CD4-positive, CD25-positive, alpha-beta regulatory T cell (primary cell): ENCODE results near the gene SAXO1. TPM values are rescaled to one million over a fixed set of nuclear protein-coding genes. Genes with fewer than 3 reads are reported as not detected.

Experiments
- ATAC-seq, 2 donors: fragments of 150-1000 bp; cut with Tn5 transposase; one replicate each; pipeline ENCODE4 v1.10.0; 2021; ENCODE audit warnings: low read depth in 2 of 2, moderate number of reproducible peaks in 2 of 2, moderate library complexity in 1 of 2
- DNase-seq, 3 donors: peaks; one replicate each; pipeline versions ENCODE4 v3.0.0 to v3.0.0-alpha.2; 2012 to 2022; ENCODE audit warnings: mixed read lengths in 1 of 3
- H3K27ac ChIP-seq: one replicate; pipeline ENCODE4 v1.7.0; 2013; ENCODE audit warnings: mild to moderate bottlenecking, low read length; ENCODE audit not compliant: insufficient read depth, poor library complexity, severe bottlenecking
- H3K27me3 ChIP-seq: one replicate; pipeline ENCODE4 v1.7.0; 2013; ENCODE audit warnings: low read length; ENCODE audit not compliant: control insufficient read depth, insufficient read depth
- H3K36me3 ChIP-seq: one replicate; pipeline ENCODE4 v1.7.0; 2013; ENCODE audit warnings: mild to moderate bottlenecking, low read length, moderate library complexity; ENCODE audit not compliant: control insufficient read depth, insufficient read depth
- H3K4me1 ChIP-seq: 2 replicates; pipeline ENCODE4 v1.7.0; 2013; ENCODE audit warnings: mild to moderate bottlenecking, low read length; ENCODE audit not compliant: insufficient read depth, control insufficient read depth, poor library complexity, severe bottlenecking
- H3K4me3 ChIP-seq: one replicate; pipeline ENCODE4 v1.7.0; 2013; ENCODE audit warnings: low read depth, mild to moderate bottlenecking, low read length, moderate library complexity
- H3K9me3 ChIP-seq, 2 experiments: 1 replicate in 1 of 2; 2 replicates in 1 of 2; pipeline ENCODE4 v1.7.0; 2013; ENCODE audit warnings: low read length in 2 of 2, mild to moderate bottlenecking in 1 of 2, moderate library complexity in 1 of 2; ENCODE audit not compliant: control insufficient read depth in 2 of 2
- H3K27ac Mint-ChIP-seq, 3 donors: one replicate each; pipeline ENCODE4 v1.8.0; 2020 to 2022; ENCODE audit warnings: mild to moderate bottlenecking in 3 of 3, mixed read lengths in 3 of 3, moderate library complexity in 2 of 3
- H3K27me3 Mint-ChIP-seq: one replicate; pipeline ENCODE4 v1.8.0; 2022; ENCODE audit warnings: mild to moderate bottlenecking, mixed read lengths
- H3K36me3 Mint-ChIP-seq: one replicate; pipeline ENCODE4 v1.8.0; 2020; ENCODE audit warnings: mixed read lengths
- H3K4me1 Mint-ChIP-seq, 4 donors: one replicate each; pipeline ENCODE4 v1.8.0; 2020 to 2022; ENCODE audit warnings: mixed read lengths in 4 of 4, mild to moderate bottlenecking in 1 of 4
- H3K4me3 Mint-ChIP-seq, 4 donors: one replicate each; pipeline ENCODE4 v1.8.0; 2020 to 2022; ENCODE audit warnings: mild to moderate bottlenecking in 4 of 4, mixed read lengths in 4 of 4, moderate library complexity in 3 of 4
- H3K9me3 Mint-ChIP-seq, 7 donors: one replicate each; pipeline ENCODE4 v1.8.0; 2020 to 2022; ENCODE audit warnings: mixed read lengths in 7 of 7, mild to moderate bottlenecking in 3 of 7, moderate library complexity in 2 of 7
- polyA plus RNA-seq, 4 donors: library from polyadenylated mRNA; unstranded; fragments of 300-500 nt; fragmentation: Illumina TruSeq; gene quantifications; one replicate each; pipeline ENCODE4 v1.2.3, GENCODE V29; 2021
- total RNA-seq: library from RNA; stranded (reverse); gene quantifications from one replicate; pipeline ENCODE4 v1.2.3, GENCODE V29; 2022

The SAXO1 gene
- total and polyA plus RNA-seq, 5 donors from 2014 or later, result 0.03 to 0.30 (median 0.10) TPM; not detected in 2

- Mint-ChIP-seq H3K27ac (peak overlapping the region in 1 of 3 donors; percentile 34), H3K9me3 (no peaks in the 10 kb centered on the region), H3K4me1 (no peaks in the 10 kb centered on the region), H3K4me3 (no peak overlapping the region), H3K27me3 (no peaks in the 10 kb centered on the region), H3K36me3 (no peaks in the 10 kb centered on the region)
- H3K27ac ChIP-seq, result no peak overlapping the region
- ATAC-seq, result no peak
- no peaks in the 10 kb centered on the region for H3K27me3 ChIP-seq
- H3K36me3 ChIP-seq, result no peaks in the 10 kb centered on the region
- H3K4me3 ChIP-seq, result no peak overlapping the region
- H3K4me1 ChIP-seq, result no peaks in the 10 kb centered on the region
- H3K9me3 ChIP-seq, result no peaks in the 10 kb centered on the region
- DNase-seq, result no peak
Observed at GRCh38 chr9:18921366-18922075, 111.5 kb downstream of the SAXO1 start.

- no peak for ATAC-seq
- Mint-ChIP-seq H3K9me3 (peaks cover 0 to under 1% (median 0%) of the 10 kb centered on the region in 7 donors), H3K27ac (no peak overlapping the region), H3K4me3 (no peak overlapping the region), H3K36me3 (no peaks in the 10 kb centered on the region), H3K27me3 (no peaks in the 10 kb centered on the region), H3K4me1 (no peaks in the 10 kb centered on the region)
- Histone ChIP-seq H3K27ac (no peak overlapping the region), H3K36me3 (no peaks in the 10 kb centered on the region), H3K27me3 (no peaks in the 10 kb centered on the region), H3K9me3 (no peaks in the 10 kb centered on the region), H3K4me3 (no peak overlapping the region), H3K4me1 (no peaks in the 10 kb centered on the region)
- DNase-seq, result no peak
Observed at GRCh38 chr9:18920141-18921084, 112.6 kb downstream of the SAXO1 start.

GRCh38 chr9:18911714-18912342 lies 121.2 kb downstream of the SAXO1 start:
- Mint-ChIP-seq H3K36me3 (no peaks in the 10 kb centered on the region), H3K27ac (no peak overlapping the region), H3K9me3 (peaks cover 0 to 4% (median 0%) of the 10 kb centered on the region in 7 donors), H3K4me3 (no peak overlapping the region), H3K27me3 (peaks cover 4% of the 10 kb centered on the region), H3K4me1 (no peaks in the 10 kb centered on the region)
- Histone ChIP-seq H3K4me3 (no peak overlapping the region), H3K27ac (no peak overlapping the region), H3K9me3 (no peaks in the 10 kb centered on the region), H3K27me3 (no peaks in the 10 kb centered on the region), H3K36me3 (no peaks in the 10 kb centered on the region), H3K4me1 (no peaks in the 10 kb centered on the region)
- ATAC-seq (no peak), DNase-seq (no peak)

- Histone ChIP-seq H3K27ac (no peak overlapping the region), H3K9me3 (no peaks in the 10 kb centered on the region), H3K36me3 (no peaks in the 10 kb centered on the region), H3K4me1 (no peaks in the 10 kb centered on the region), H3K27me3 (no peaks in the 10 kb centered on the region), H3K4me3 (no peak overlapping the region)
- no peak for ATAC-seq
- no peak overlapping the region for H3K27ac Mint-ChIP-seq
- H3K9me3 Mint-ChIP-seq, result peaks cover 0 to 4% (median 0%) of the 10 kb centered on the region in 7 donors
- H3K27me3 Mint-ChIP-seq, result peaks cover 4% of the 10 kb centered on the region
- H3K36me3 Mint-ChIP-seq, result no peaks in the 10 kb centered on the region
- DNase-seq, result no peak
- no peaks in the 10 kb centered on the region for H3K4me1 Mint-ChIP-seq
- no peak overlapping the region for H3K4me3 Mint-ChIP-seq
Observed at GRCh38 chr9:18910916-18911315, 122.1 kb downstream of the SAXO1 start.

GRCh38 chr9:18910435-18910834 lies 122.6 kb downstream of the SAXO1 start:
- Histone ChIP-seq H3K27ac (no peak overlapping the region), H3K4me1 (no peaks in the 10 kb centered on the region), H3K4me3 (no peak overlapping the region), H3K9me3 (no peaks in the 10 kb centered on the region), H3K36me3 (no peaks in the 10 kb centered on the region), H3K27me3 (no peaks in the 10 kb centered on the region)
- Mint-ChIP-seq H3K4me3 (no peak overlapping the region), H3K27me3 (peaks cover 4% of the 10 kb centered on the region), H3K36me3 (no peaks in the 10 kb centered on the region), H3K9me3 (peaks cover 0 to 4% (median 0%) of the 10 kb centered on the region in 7 donors), H3K27ac (no peak overlapping the region), H3K4me1 (no peaks in the 10 kb centered on the region)
- ATAC-seq (no peak), DNase-seq (no peak)

GRCh38 chr9:18909140-18910018 lies 123.6 kb downstream of the SAXO1 start:
- H3K4me1 ChIP-seq, result no peaks in the 10 kb centered on the region
- Mint-ChIP-seq H3K4me3 (no peak overlapping the region), H3K36me3 (no peaks in the 10 kb centered on the region), H3K27me3 (peaks cover 4% of the 10 kb centered on the region), H3K9me3 (peaks cover 0 to 4% (median 0%) of the 10 kb centered on the region in 7 donors), H3K27ac (no peak overlapping the region), H3K4me1 (no peaks in the 10 kb centered on the region)
- no peak overlapping the region for H3K4me3 ChIP-seq
- DNase-seq (no peak), ATAC-seq (peak in 1 of 2 donors; percentile 17)
- no peak overlapping the region for H3K27ac ChIP-seq
- H3K9me3 ChIP-seq, result no peaks in the 10 kb centered on the region
- no peaks in the 10 kb centered on the region for H3K36me3 ChIP-seq
- no peaks in the 10 kb centered on the region for H3K27me3 ChIP-seq
